Prostate gland (tissue), 2 donors: Measurements from ENCODE around the gene NAPA.

ENCODE experiments used
- CTCF ChIP-seq, 4 experiments: fragments of 200-600 bp in 2 of 4; fragments of 450-650 bp in 2 of 4; sonication (generic) in 2 of 4; IDR thresholded peaks; 1 replicate in 3 of 4; 2 replicates in 1 of 4; pipeline ENCODE4 v1.5.1; 2016 to 2019; ENCODE audit warnings: antibody characterized with exemption in 4 of 4, mild to moderate bottlenecking in 2 of 4, moderate library complexity in 2 of 4
- POLR2A ChIP-seq: fragments of 450-650 bp; IDR thresholded peaks from one replicate; pipeline ENCODE4 v1.6.1; 2016; ENCODE audit warnings: antibody characterized with exemption, mild to moderate bottlenecking
- POLR2AphosphoS5 ChIP-seq: sonication (generic); formaldehyde crosslinking; IDR thresholded peaks from one replicate; pipeline ENCODE4 v1.6.1; 2017; ENCODE audit warnings: antibody characterized with exemption

- no peak for TF ChIP-seq CTCF (IDR thresholded peaks at IDR 0.05)
- TF ChIP-seq POLR2AphosphoS5: no peak
- TF ChIP-seq POLR2A: no peak
Observed at GRCh38 chr19:47470447-47471195, 44.2 kb downstream of the NAPA start.
